Uterus (tissue), 2 donors: ENCODE measurements around the gene LPXN.

Experiments
- POLR2A ChIP-seq, 2 donors: fragments of 450-650 bp; IDR thresholded peaks; one replicate each; pipeline ENCODE4 v1.6.1; 2016; ENCODE audit warnings: antibody characterized with exemption in 2 of 2, mild to moderate bottlenecking in 1 of 2, moderate library complexity in 1 of 2
- TF ChIP-seq, protein P1 (sequence below), 4 experiments: fragments of 200-600 bp in 2 of 4; fragments of 450-650 bp in 2 of 4; sonication (generic) in 2 of 4; IDR thresholded peaks; one replicate each; pipeline ENCODE4 v1.5.1; 2016 to 2019; ENCODE audit warnings: antibody characterized with exemption in 4 of 4, mild to moderate bottlenecking in 2 of 4, moderate library complexity in 1 of 4

DNA sequence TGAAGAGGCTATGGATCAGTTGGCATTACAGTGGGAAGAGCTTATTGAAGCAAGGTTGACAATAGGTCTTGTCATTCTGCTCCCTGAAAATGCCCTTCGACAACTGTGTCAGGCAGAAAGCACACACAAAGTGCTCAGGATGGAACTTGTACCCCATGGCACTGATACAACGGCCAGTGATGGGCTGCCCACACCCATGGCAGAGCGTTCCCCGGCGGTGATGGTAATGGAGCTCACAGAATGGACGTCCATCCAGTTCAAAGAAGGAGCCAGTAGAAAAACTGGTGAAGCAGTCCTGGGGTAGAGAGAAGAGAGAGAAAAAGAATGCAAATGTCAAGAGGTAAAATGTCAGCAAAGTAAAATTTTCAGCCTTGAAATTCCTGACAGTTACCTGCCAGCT lies 48.2 kb downstream of the LPXN start:
- no peak for TF ChIP-seq POLR2A (IDR thresholded peaks at IDR 0.05)
- TF ChIP-seq, protein P1, sequence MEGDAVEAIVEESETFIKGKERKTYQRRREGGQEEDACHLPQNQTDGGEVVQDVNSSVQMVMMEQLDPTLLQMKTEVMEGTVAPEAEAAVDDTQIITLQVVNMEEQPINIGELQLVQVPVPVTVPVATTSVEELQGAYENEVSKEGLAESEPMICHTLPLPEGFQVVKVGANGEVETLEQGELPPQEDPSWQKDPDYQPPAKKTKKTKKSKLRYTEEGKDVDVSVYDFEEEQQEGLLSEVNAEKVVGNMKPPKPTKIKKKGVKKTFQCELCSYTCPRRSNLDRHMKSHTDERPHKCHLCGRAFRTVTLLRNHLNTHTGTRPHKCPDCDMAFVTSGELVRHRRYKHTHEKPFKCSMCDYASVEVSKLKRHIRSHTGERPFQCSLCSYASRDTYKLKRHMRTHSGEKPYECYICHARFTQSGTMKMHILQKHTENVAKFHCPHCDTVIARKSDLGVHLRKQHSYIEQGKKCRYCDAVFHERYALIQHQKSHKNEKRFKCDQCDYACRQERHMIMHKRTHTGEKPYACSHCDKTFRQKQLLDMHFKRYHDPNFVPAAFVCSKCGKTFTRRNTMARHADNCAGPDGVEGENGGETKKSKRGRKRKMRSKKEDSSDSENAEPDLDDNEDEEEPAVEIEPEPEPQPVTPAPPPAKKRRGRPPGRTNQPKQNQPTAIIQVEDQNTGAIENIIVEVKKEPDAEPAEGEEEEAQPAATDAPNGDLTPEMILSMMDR (IDR thresholded peaks at IDR 0.05), result no peak
